ENCODE data around the gene C13orf46.
"Not testable (repeated sequence)": the region's sequence is repeated elsewhere in the genome, so short reads cannot be mapped to it uniquely, and the experiment has no call there.

Gene C13orf46

DNA sequence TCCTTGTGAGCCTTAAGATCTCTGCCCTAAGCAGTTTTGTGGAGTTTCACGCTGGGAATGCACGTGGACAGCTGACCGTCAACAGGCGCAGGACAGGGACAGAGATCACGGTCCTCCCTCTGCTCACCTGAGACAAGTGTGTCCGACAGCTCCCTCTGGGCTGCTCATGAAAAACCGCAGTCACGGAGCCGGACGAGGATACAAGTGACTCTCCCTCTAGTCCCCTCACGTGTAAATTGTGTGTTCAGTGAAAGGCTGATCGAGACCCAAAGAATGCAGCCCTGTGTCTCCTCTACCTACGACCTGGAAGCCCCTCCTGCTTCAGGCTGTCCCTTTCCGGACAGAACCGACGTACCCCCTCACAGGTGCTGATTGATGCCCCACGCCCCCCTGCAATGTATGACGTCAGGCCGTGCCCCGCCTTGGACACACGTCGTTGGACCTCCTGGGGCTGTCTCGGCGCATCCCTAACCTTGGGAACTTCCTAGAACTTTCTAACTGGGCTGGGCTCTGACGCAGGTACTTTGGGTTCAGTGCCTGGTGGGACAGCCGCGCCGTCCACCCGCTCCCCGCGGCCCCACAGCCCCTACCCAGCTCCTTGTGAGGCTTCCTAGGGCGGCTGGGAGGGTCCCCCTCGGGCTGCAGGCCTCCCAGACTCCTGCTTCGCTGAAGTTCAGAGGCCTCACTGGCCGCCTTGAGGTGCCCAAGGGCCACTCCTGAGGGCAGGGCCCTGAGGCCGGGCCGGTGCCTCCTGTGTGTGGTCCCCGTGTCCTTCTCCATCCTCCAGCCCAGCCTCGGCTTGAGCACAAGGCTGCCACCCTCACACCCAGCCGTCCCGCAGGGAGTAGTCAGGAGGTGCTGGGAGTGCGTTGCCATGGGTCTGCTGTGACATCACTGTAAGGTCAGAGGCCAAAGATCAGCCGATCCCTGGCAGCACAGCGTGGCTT is at the start of gene C13orf46:
Gene C13orf46, minus strand, starts transcription at position 859 of the 947 bp plus-strand sequence. Its CDS starts 79 bp downstream, at position 780.
- DNase-seq (ENCODE audit: low read depth): no peak

DNA sequence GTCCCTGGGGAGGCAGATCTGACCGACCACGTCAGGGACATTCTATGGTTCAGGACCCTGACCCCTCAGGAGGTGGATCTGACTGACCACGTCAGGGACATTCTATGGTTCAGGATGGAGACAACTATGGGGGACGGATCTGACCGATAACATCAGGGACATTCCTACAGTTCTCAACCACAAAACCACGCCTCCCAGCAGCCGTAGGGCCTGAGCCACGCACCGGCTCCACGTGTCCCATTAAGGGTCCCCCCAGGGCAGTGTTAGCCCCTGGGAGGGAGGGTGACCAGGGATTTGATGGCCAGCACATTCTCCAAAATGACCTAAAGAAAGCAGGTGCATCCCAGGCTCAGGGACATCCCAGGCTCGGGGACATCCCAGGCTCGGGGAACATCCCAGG is 49.0 kb upstream of the C13orf46 start:
- DNase-seq (ENCODE audit: low read depth): no peak

DNA sequence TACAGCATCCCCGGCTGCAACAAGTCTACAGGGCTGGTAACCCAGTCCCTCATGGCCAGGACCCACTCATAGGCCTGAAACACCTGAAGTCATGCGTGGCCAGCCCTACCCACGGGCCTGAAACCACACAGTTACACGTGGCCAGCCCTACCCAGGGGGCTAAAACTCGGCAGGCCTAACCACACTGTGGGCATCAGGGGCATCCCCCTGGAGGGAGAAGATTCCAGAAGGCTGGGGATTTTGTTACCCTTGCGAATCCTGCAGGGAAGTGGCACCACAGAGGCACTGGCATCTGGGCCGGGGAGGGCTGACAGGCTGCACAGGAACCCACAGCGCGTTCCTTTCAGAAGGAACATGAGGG is 48.4 kb upstream of the C13orf46 start:
- no peak for DNase-seq (ENCODE audit: low read depth)

DNA sequence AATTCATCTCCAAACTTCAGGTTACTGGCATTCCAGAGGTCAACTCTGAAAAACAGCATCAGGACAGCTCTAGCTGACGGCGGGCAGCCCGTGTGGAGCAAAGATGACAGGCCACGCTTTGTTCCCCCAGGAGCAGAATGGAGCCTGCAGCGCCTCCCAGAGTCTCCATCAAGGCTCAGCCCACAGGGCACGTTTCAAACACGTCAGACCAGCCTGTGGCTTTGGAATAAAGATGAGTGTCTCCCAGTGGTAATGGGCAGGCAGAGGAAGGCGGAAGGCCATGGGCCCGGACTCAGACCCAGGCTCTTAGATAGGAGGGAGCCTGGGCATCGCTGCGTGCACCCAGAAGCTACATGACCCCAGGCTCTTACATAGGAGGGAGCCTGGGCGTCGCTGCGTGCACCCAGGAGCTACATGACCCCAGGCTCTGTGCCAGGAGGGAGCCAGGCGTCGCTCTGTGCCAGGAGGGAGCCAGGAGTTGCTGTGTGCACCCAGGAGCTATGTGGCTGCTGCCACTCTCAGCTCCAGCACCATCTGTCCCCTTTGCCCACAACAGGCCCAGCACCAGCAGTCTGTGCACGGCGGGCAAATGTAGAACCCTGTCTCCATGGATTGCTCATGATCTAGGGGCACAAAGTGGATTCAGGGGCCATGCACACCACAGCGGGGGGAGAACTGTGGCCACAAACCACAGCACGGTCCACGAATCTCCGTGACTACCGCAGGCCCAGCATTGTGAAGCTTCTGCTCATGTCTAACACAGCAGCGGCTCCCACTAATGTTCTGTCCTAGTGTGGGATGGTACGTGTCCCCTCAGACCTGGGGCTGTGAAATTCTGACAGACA is 47.8 kb upstream of the C13orf46 start:
- no peak for DNase-seq (ENCODE audit: low read depth)

DNA sequence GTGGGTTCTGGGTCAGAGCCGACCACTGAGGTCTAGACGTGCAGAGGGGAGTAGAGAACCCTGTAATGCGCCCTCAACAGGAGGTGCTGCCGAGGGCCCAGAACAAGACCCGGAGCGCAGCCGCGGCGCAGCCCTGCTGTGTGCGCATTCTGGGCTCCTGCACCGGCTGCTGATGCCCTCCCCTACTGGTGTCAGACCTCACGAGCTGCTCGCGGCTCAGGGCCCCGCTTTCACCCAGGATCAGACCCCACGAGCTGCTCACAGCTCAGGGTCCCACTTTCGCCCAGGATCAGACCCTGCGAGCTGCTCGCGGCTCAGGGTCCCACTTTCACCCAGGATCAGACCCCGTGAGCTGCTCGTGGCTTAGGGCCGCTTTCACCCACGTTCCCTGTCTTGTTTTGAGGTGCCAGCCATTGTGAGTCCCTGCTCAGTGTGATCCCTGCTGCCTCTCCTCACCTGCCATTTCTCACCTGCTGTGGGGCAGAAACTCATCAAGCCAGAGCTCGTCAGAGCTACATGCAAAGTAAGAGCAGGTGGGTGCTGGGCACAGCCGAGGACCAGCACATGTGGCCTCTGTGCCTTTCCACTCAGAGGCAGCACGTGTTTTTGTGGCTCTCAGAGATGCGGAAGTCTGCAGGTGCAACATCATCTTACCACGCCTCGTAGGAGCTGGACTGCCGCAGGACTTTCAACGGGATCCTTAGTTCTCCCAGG is 47.0 kb upstream of the C13orf46 start:
- DNase-seq (ENCODE audit: low read depth): no peak

DNA sequence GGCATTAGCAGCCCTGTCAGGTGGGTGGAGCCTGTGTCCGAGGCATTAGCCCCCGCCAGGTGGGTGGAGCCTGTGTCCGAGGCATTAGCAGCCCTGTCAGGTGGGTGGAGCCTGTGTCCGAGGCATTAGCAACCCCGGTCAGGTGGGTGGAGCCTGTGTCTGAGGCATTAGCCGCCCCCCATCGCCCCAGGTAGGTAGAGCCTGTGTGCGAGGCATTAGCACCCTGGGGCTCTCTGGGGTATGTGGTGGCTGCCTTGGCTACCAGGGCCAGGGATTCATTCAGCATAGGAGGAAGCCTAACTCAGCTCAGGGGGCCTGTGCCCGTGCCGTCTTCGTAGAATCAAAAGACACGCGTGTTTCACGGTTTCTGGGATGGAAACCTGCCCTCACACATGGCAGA is 46.3 kb upstream of the C13orf46 start:
- DNase-seq (ENCODE audit: low read depth): not testable (repeated sequence)

DNA sequence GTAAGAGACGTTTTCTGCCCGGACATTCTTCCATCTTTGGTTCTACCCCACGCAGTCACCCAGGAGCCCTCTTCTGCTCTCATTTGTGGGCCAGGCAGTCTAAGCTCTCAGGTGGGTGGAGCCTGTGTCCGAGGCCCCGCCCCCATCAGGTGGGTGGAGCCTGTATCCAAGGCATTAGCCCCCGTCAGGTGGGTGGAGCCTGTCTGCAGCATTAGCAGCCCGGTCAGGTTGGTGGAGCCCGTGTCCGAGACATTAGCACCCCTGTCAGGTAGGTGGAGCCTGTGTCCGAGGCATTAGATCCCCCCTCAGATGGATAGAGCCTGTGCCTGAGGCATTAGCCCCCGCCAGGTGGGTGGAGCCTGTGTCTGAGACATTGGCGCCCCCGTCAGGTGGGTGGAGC is 45.5 kb upstream of the C13orf46 start:
- no peak for DNase-seq (ENCODE audit: low read depth)

DNA sequence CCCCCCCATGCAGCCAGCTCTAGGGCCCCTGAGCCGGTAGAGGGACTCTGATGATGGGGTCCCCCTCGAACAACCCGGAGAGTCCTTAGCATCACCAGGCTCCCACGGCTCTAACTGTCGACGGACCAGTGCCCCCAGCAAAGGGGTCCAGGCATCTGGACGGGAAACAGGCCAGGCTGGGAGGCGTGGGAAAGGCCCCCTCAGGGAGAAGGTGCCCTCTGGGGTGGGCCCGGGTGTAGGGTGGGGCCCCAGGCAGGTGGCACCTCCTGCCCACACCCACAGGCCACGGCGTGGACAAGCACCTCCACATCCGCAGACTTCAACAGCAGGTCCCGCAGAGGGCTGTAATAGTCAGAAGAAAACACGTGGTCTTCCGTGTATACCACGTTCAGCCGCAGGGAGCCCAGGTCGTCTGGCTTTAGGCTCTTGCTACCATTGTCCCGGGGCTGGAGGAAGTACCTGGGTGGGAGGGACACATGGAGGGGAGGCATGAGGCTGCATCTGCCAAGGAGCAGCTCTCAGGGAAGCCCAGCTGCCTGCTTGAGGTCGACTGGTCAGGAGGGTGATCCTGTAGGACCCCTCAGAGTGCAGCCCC is 44.7 kb upstream of the C13orf46 start:
- no peak for DNase-seq (ENCODE audit: low read depth)

DNA sequence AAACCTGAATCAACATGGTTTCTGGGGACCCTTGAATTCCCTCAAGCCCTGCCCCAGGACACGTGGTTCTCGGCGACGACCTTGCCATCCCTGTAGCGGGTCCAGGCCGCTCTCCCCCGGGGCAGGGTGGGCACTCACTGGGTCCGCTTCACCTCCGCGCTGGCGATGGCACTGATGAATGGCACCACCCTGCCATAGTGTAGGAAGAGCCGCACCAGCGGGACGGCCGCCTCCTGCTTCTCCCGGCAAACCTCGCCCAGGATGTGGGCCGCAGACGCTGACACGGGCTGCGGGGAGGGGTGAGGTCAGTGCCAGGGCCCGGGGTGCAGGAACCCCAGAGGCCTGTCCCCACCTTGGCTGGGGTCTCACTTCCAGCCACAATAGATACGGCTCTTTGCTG is 44.1 kb upstream of the C13orf46 start:
- no peak for DNase-seq (ENCODE audit: low read depth)

DNA sequence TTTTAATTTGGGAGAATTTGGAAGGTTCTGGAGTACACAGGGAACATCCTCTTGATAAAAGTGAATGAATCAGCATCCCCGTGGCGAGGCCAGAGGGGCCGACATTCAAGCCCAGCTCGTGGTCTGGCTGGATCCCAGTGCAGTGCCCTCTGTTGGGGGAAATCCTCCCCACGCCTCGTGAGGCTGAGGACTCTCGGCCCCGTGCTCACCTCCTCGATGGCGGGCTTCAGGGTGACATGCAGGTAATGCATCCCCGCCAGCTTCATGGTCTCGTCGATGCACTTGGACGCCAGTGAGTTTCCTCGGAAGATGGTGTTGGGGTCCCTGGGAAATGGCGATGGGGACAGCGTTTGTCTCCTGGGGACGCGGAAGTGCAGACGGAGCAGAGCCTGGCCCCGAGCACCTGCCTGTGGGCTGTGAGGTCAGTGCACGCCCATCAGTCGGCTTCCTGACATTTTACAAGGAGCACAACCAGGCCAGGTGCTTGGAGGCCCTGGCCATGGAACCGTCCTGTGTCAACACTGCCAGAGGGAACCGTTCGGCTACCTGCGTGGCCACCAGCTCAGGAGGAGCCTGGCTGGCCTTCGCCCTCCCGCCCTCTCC is 43.3 kb upstream of the C13orf46 start:
- DNase-seq (ENCODE audit: low read depth): no peak

DNA sequence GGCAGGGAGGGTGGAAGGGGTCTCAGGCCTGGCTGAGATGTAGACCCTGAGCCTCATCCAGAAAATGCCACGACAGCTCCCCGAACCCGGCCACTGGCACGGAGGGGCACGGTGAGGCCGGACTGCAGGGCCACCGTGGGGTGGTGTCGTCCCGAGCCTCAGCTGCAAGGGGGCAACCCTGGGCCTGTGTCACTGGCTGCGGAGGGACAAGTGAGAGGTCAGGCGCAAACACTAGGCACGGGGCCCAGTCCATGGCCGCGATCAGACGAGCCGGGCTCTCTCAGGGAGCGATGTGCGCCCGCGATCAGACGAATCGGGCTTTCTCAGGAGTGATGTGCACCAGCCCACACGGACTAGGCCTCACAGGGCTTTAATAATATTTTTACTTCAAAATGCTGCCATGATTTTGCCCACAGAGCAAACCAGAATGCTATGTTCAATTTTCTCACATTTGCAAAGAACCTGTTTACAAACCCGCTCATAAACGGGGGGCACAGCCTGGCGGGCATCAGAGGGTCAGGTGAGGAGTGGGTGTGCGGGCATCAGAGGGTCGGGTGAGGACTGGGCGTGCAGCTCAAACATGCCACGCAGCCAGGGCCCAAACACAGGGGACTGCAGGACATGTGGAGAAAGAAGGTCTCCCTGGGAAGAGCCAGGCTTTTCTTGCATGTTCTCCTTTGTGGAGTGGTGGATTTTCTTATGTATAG is 42.6 kb upstream of the C13orf46 start:
- DNase-seq (ENCODE audit: low read depth): no peak

DNA sequence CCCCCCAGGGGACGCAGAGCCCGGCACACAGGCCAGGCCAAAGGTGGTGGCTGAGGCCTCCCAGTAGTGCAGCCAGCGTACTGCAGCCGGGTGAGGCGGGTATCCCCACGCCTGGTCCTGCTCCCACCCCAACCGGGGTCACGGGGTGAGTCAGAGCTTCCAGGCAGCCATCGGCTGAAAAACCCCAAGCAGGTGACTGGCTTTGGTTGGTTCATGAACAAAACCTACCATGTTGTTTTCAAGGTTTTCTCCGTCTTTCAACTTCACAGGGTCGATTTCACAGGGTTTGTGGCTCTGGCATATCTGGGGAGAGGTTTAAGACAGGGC is 42.1 kb upstream of the C13orf46 start:
- no peak for DNase-seq (ENCODE audit: low read depth)

DNA sequence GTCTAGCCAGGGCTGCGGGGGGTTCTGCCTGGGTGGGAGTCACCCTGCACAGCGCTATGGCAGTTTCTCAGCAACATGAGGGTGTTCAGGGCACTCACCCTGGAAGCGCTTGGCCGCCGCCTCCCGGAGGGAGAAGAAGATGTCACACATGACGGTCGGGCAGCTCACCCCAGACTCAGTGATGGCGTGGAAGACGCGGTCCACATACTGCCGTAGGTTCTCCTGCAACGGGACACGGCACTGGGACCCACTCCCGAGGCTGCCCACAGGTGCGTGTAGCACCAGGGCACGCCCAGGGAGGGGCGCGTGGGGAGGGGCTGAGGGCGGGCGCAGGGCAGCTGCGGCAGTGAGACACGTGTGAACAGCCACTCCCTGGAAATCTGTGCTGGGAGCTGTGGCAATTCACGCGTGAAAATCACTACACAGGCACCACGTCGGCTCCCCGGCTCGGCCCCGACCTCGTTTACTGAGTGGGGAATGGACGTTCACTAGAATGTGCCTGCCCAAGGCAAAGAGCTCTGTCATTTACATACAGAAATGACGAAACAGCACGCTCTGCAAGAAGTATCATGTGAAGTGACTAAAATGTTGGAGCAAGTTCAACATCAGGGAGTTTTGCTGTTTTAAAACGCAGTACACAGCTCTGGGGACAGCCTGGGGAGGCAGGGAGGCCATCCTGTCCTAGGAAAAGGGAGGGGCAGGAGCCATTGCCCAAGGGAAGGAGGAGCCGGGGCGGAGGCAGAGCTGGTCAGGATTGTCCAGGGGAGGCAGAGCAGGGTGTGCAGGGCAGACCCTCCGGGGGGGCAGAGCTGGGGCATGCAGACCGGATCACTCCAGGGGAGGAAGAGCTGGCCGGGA is 41.5 kb upstream of the C13orf46 start:
- peak; percentile 96 for DNase-seq (ENCODE audit: low read depth)

DNA sequence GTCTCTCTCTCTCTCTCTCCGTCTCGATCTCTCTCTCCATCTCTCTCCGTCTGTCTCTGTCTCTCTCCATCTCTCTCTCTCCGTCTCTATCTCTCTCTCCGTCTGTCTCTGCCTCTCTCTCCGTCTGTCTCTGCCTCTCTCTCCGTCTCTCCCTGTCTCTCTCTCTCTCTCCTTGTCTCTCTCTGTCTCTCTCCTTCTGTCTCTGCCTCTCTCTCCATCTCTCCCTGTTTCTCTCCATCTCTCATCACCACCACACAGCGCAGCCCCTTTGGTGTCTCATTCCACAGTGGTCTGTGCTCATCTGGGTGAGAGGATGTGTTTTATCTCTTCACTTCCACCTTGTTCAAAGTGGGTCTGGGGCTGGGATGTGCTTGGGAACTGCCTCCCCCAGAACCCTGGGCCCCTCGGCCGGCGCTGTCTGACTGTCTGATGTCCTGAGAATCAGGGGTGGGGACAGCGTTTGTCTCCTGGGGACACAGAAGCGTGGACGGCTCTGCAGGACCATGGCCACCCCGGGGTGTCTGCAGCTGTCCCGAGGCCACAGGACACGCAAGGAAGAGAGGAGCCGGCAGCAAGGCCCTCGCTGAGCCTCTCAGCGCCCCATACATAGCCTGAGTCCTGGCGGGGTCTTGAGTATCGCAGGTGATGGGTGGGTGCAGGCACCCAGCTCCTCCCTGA is 40.2 kb upstream of the C13orf46 start:
- DNase-seq (ENCODE audit: low read depth): no peak

DNA sequence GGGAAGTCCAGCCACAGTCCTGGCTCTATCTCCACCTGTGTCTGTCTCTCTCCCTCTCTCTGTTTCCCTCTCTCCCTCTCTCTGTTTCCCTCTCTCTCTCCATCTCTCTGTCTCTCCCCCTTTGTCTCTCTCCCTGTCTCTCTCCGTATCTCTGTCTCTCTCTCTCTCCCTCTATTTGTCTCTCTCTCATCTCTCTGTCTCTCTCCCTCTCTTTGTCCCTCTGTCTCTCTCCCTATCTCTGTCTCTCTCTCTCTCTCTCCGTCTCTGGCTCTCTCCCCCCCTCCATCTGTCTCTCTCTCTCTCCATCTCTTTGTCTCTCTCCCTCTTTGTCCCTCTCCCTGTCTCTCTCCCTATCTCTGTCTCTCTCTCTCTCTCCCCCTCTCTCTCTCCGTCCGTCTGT is 39.5 kb upstream of the C13orf46 start:
- DNase-seq (ENCODE audit: low read depth): no peak

DNA sequence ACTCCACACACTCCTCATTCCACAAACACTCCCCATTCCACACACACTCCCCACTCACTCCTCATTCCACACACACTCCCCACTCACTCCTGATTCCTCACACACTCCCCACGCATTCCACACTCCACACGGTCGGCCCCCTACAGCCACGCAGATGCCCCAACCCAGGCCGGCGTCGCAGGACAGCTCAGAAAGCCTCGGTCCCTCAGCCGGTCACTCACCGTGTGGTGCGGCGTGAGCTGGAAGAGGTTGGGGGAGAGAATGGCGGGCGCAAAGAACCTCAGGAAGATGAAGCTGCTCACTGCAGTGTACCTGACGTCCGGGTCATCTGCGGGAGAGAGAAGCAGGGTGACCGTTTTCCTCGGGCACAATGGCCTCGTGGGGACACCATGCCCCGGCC is 39.0 kb upstream of the C13orf46 start:
- no peak for DNase-seq (ENCODE audit: low read depth)

DNA sequence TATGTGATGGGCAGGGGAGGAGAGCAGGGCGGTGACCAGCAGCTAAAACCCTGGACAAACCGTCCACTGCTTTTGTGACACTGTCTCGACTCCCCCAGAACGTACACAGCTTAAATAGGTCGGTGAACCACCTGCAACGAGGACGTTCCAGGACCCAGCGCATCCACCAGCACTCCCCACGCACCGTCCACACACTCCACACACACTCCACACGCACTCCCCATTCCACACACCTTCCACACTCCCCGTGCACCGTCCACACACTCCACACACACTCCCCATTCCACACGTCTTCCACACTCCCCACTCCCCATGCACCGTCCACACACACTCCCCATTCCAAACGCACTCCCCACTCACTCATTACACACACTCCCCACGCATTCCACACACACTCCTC is 38.3 kb upstream of the C13orf46 start:
- no peak for DNase-seq (ENCODE audit: low read depth)

DNA sequence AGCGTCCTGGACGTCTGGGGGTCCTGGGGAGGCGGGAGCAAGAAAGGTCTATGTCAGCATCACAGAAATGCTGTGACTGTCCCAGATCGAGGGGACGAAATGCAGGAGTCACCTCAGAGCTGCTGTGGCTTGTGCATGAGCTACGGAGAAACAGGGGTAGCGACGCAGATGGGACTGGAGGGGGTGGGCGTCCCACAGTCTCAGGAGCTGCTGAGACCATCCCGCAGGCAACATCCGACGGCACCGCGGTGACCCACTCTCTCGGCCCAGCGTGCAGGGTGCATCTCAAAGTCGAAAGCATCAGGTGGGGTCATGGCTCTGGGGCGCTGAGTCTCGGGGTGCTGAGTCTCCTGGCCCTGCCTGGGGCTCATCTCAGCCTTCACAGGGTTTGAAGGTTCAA is 37.4 kb upstream of the C13orf46 start:
- DNase-seq (ENCODE audit: low read depth): no peak

DNA sequence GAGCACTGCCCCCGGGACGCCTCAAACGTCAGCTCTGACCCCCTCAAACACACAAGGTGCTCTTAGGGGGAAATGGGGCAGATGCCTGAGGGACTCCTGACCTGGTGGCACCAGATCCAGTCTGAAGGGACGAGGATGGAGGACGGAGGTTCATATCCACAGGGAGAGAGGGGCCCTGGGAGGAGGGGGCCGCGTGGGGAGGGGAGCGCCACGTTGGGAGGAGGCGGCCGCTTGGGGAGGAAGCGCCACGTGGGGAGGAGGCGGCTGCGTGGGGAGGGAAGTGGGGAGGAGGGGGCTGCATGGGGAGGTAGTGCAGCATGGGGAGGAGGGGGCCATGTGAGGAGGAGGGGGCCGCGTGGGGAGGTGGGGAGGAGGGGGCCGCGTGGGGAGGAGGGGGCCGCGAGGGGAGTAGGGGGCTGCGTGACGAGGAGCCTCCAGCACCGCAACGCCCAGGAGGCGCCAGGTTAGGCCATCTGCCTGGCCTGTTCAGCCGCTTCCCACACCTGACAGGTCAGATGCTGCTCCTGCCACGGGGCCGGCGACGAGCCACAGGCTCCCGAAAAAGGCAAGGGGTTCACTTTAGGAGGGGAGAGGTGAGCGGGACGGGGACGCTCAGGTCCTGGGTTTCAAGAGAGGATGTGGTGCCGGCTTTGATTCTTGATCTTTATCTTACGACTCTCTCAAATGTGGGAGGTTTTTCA is 36.7 kb upstream of the C13orf46 start:
- no peak for DNase-seq (ENCODE audit: low read depth)

Measured in fibroblast of gingiva (primary cell).